ENCODE data around the gene PSMD9. TPM values are rescaled to one million over a fixed set of nuclear protein-coding genes. Genes with fewer than 3 reads are reported as not detected.

Gene PSMD9
- total RNA-seq, 1 experiment from 2014 or later: 241 TPM

DNA sequence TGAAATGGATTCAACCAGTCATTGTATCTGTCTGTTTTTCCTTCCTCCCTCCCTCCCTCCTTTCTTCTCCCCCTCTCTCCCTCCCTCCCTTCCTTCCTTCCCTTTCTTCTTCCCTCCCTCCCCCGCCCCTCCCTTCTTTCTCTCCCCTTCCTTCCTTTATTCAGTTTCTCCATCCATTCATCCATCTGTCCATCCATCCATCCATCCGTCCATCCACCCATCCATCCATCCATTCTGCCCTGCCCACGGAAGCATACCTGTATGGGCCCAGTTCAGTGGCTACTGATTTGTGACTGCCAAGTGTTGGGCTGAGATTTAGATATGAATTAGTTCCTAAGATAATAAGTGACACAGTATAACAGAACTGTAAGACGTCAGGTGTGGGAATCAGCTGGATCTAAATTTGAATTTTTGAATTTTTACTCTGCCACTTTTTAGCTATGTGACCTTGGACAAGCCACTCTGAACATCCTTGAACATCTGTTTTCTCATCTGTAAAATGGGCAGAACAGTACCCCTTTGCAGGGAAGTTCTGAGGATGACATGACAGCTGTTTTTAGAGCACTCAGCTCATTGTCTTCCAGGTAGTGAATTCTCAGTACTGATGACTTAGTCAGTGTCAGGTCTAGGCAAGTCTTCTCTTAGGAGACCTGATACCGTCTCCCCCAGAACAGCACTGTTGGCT lies 72.7 kb downstream of the PSMD9 start:
- DNase-seq (no peak), ATAC-seq (no peak)
- Histone ChIP-seq H4K20me1 (ENCODE audit: low read length) (no peaks in the 10 kb centered on the region), H3K9me2 (replicated peaks; ENCODE audit: low read length) (no peaks in the 10 kb centered on the region), H3K36me3 (ENCODE audit: low read depth, low read length) (no peaks in the 10 kb centered on the region), H3K27ac (ENCODE audit: low read length) (no peak overlapping the region), H3K4me3 (ENCODE audit: low read length) (no peak overlapping the region), H3K9me3 (ENCODE audit: low read length) (no peaks in the 10 kb centered on the region), H3K4me2 (ENCODE audit: low read length) (no peak overlapping the region), H3F3A (ENCODE audit: low read length, unreplicated experiment) (no peaks in the 10 kb centered on the region), H3K4me1 (ENCODE audit: insufficient read depth, low read length) (peaks cover 19% of the 10 kb centered on the region), H3K27me3 (ENCODE audit: low read length) (no peaks in the 10 kb centered on the region), H3K79me2 (ENCODE audit: low read length) (no peaks in the 10 kb centered on the region), H2AFZ (ENCODE audit: low read length) (no peak overlapping the region), H3K9ac (ENCODE audit: low read length) (no peak overlapping the region)
- BruUV-seq (replicated peaks): no TSS peak
- TF ChIP-seq EZH2phosphoT487 (IDR thresholded peaks at IDR 0.05; ENCODE audit: borderline replicate concordance, low read length): no peak
- ChIA-PET CTCF (no interaction called here), POLR2A (ENCODE audit: unreplicated experiment) (no interaction called here)
- intact Hi-C loops (cut with micrococcal nuclease): no loop called here

DNA sequence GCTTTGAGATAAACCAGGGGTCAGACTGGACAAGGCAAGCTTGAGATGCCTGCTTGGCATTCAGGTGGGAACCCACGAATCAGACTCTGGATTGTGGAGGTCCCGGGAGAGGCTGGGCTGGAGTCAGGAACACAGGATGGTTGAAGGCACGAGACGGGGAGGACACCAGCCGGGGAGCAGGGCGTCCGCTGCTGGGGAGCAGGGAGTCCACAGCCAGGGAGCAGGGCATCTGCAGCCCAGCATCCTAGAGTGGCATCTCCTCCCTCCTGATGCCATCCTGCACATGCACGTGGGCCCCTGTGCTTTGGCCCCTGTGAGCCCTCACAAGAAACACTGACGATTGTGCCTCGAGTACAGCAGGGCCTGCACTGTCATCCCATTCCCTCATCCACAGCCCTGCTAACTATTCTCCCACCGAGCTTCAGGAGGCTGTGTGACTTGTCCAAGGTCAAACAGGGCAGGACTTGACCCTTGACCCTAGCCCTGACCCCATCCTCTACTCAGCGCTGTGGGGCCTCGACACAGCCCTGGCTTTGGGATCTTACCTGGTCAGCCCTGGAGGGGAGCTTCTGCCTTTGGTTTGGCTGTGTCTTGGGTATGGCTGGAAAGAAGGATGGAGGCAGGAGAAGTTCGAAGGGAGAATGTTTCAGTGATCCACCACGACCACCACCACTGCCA lies 74.9 kb downstream of the PSMD9 start:
- Histone ChIP-seq H3F3A (ENCODE audit: low read length, unreplicated experiment) (no peaks in the 10 kb centered on the region), H3K4me3 (ENCODE audit: low read length) (no peak overlapping the region), H3K79me2 (ENCODE audit: low read length) (no peaks in the 10 kb centered on the region), H3K4me1 (ENCODE audit: insufficient read depth, low read length) (peaks cover 19% of the 10 kb centered on the region), H3K9me2 (replicated peaks; ENCODE audit: low read length) (no peaks in the 10 kb centered on the region), H3K9me3 (ENCODE audit: low read length) (no peaks in the 10 kb centered on the region), H3K27me3 (ENCODE audit: low read length) (no peaks in the 10 kb centered on the region), H3K9ac (ENCODE audit: low read length) (no peak overlapping the region), H3K27ac (ENCODE audit: low read length) (peak overlapping the region; percentile 89; the same call in 1 of the 2 replicates), H4K20me1 (ENCODE audit: low read length) (no peaks in the 10 kb centered on the region), H3K4me2 (ENCODE audit: low read length) (no peak overlapping the region), H2AFZ (ENCODE audit: low read length) (no peak overlapping the region), H3K36me3 (ENCODE audit: low read depth, low read length) (no peaks in the 10 kb centered on the region; the same call in 1 of the 2 replicates)
- TF ChIP-seq EZH2 (IDR thresholded peaks at IDR 0.05; ENCODE audit: low read length, unreplicated experiment): no peak
- TF ChIP-seq, protein P1, sequence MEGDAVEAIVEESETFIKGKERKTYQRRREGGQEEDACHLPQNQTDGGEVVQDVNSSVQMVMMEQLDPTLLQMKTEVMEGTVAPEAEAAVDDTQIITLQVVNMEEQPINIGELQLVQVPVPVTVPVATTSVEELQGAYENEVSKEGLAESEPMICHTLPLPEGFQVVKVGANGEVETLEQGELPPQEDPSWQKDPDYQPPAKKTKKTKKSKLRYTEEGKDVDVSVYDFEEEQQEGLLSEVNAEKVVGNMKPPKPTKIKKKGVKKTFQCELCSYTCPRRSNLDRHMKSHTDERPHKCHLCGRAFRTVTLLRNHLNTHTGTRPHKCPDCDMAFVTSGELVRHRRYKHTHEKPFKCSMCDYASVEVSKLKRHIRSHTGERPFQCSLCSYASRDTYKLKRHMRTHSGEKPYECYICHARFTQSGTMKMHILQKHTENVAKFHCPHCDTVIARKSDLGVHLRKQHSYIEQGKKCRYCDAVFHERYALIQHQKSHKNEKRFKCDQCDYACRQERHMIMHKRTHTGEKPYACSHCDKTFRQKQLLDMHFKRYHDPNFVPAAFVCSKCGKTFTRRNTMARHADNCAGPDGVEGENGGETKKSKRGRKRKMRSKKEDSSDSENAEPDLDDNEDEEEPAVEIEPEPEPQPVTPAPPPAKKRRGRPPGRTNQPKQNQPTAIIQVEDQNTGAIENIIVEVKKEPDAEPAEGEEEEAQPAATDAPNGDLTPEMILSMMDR (conservative IDR thresholded peaks at IDR 0.05; ENCODE audit: low read depth, low read length): no peak
- TF ChIP-seq EZH2phosphoT487 (IDR thresholded peaks at IDR 0.05; ENCODE audit: borderline replicate concordance, low read length): no peak
- CTCF ChIA-PET: interaction anchor here (1.1 kb wide), 1 partner anchor 29 kb away, joined by 4 read pairs; no protein-coding TSS in a partner anchor
- ATAC-seq (no peak), DNase-seq (no peak)
- POLR2A ChIA-PET (ENCODE audit: unreplicated experiment): no interaction called here
- BruUV-seq (replicated peaks): no TSS peak
- intact Hi-C loops (cut with micrococcal nuclease): no loop called here

DNA sequence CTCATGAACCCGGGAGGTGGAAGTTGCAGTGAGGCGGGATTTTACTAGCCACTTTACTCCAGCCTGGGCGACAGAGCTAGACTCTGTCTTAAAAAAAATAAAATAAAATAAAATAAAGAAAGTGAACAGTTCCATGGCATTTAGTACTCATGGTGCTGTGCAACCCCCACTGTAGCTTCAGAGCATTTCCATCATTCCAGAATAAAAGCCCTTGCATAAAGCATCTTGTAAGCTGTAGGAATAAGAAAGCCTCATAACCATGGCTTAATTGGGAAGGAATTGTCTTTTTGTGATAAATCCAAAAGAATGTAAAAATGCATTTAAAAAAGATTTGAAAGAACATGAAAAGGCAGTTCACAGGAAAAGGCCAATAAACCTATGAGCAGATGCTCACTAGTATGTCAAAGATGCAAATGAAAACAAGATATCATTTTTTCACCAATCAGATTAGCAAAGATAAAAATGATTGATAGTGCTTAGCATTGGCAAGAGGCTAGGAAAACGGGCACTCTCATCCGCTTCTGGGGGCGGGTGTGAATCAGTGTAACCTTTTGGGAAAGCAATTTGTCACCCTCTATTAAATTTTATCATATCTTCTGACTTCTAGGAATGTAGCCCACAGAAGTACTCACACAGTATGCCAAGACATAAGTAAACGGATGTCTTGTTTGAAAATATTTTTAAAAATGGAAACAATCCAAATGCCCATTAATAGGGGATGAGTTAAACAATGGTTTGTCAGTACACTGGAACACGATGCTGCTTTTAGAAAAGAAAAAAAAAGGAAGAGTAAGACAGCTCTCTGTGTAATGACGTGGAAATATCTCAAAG lies 76.4 kb downstream of the PSMD9 start:
- TF ChIP-seq EZH2 (IDR thresholded peaks at IDR 0.05; ENCODE audit: low read length, unreplicated experiment): no peak
- TF ChIP-seq, protein P1 (conservative IDR thresholded peaks at IDR 0.05; ENCODE audit: low read depth, low read length): no peak
- no peak for TF ChIP-seq EZH2phosphoT487 (IDR thresholded peaks at IDR 0.05; ENCODE audit: borderline replicate concordance, low read length)
- ATAC-seq: peak; percentile 91
- Histone ChIP-seq H3K4me1 (ENCODE audit: insufficient read depth, low read length) (peaks cover 19% of the 10 kb centered on the region), H3K79me2 (ENCODE audit: low read length) (no peaks in the 10 kb centered on the region), H3K9ac (ENCODE audit: low read length) (peak overlapping the region; percentile 67), H4K20me1 (ENCODE audit: low read length) (no peaks in the 10 kb centered on the region), H3K36me3 (ENCODE audit: low read depth, low read length) (no peaks in the 10 kb centered on the region; the same call in 1 of the 2 replicates), H3K27me3 (ENCODE audit: low read length) (no peaks in the 10 kb centered on the region), H3K9me2 (replicated peaks; ENCODE audit: low read length) (no peaks in the 10 kb centered on the region), H3K4me2 (ENCODE audit: low read length) (peak overlapping the region; percentile 61), H3K4me3 (ENCODE audit: low read length) (no peak overlapping the region), H3K9me3 (ENCODE audit: low read length) (no peaks in the 10 kb centered on the region), H2AFZ (ENCODE audit: low read length) (no peak overlapping the region), H3K27ac (ENCODE audit: low read length) (peak overlapping the region; percentile 89), H3F3A (ENCODE audit: low read length, unreplicated experiment) (no peaks in the 10 kb centered on the region)
- peak; percentile 99 for DNase-seq
- POLR2A ChIA-PET (ENCODE audit: unreplicated experiment): interaction anchor here (1.4 kb wide), 1 partner anchor 27 kb away, joined by 6 read pairs; no protein-coding TSS in a partner anchor
- CTCF ChIA-PET: interaction anchor here (1.1 kb wide), 1 partner anchor 27 kb away, joined by 4 read pairs; no protein-coding TSS in a partner anchor
- no TSS peak for BruUV-seq (replicated peaks)
- intact Hi-C loops (cut with micrococcal nuclease): loop anchor here (1.0 kb wide), 2 partner anchors 27 to 58 kb away; no protein-coding TSS in a partner anchor
